ENCODE results near the gene CRABP1. TPM values are rescaled to one million over a fixed set of nuclear protein-coding genes. Genes with fewer than 3 reads are reported as not detected.
A peak's percentile ranks its signal among the peaks of the same experiment; 100 is the strongest.

Gene CRABP1
- total and polyA plus RNA-seq, 10 donors, result 3.5 to 159 (median 29.8) TPM

- Histone ChIP-seq H3K36me3 (no peaks in the 10 kb centered on the region), H3K27me3 (replicated peaks in 1 of 7) (peaks cover 0 to 3% (median 0%) of the 10 kb centered on the region in 7 donors), H3K27ac (no peak overlapping the region), H3K4me3 (no peak overlapping the region), H3K9me3 (no peaks in the 10 kb centered on the region), H3K4me1 (peaks cover 0 to 18% (median 0%) of the 10 kb centered on the region in 6 donors)
- intact Hi-C loops (cut with DNase I; ENCODE audit: low total_unique reads), result no loop called here
- whole genome bisulfite sequencing, 5 donors, result 75 to 83% (median 81%) methylated on average over 7 of the region's 7 CpGs
- TF ChIP-seq POLR2A (IDR thresholded peaks at IDR 0.05) (no peak), POLR2AphosphoS5 (IDR thresholded peaks at IDR 0.05) (no peak), CTCF (IDR thresholded peaks at IDR 0.05 in 8 of 11, conservative IDR thresholded peaks at IDR 0.05 in 3 of 11) (no peak)
- peak; percentile 47 for DNase-seq
Measured at GRCh38 chr15:78323693-78324092, 16.5 kb upstream of the CRABP1 start.

- H3K27ac ChIP-seq, result no peak overlapping the region
- H3K9me3 ChIP-seq, result no peaks in the 10 kb centered on the region
- H3K4me1 ChIP-seq, result peaks cover 0 to 20% (median 0%) of the 10 kb centered on the region in 6 donors
- no peaks in the 10 kb centered on the region for H3K36me3 ChIP-seq
- TF ChIP-seq POLR2AphosphoS5 (IDR thresholded peaks at IDR 0.05) (no peak), CTCF (IDR thresholded peaks at IDR 0.05 in 8 of 11, conservative IDR thresholded peaks at IDR 0.05 in 3 of 11) (no peak), POLR2A (IDR thresholded peaks at IDR 0.05) (no peak)
- no peak for DNase-seq
- 93 to 96% (median 95%) methylated on average over 5 of the region's 5 CpGs for WGBS, 5 donors
- intact Hi-C loops (cut with DNase I; ENCODE audit: low total_unique reads), result no loop called here
- H3K27me3 ChIP-seq (replicated peaks in 1 of 7), result peaks cover 0 to 3% (median 0%) of the 10 kb centered on the region in 7 donors
- H3K4me3 ChIP-seq, result no peak overlapping the region
Measured at GRCh38 chr15:78324144-78324543, 16.0 kb upstream of the CRABP1 start.

- TF ChIP-seq CTCF (IDR thresholded peaks at IDR 0.05 in 8 of 11, conservative IDR thresholded peaks at IDR 0.05 in 3 of 11) (no peak), POLR2A (IDR thresholded peaks at IDR 0.05) (no peak), POLR2AphosphoS5 (IDR thresholded peaks at IDR 0.05) (peak in 1 of 3 donors; percentile 16)
- DNase-seq, result no peak
- Histone ChIP-seq H3K9me3 (no peaks in the 10 kb centered on the region), H3K36me3 (no peaks in the 10 kb centered on the region), H3K27me3 (replicated peaks in 1 of 7) (peaks cover 0 to 3% (median 0%) of the 10 kb centered on the region in 7 donors), H3K4me1 (peaks cover 0 to 27% (median 2%) of the 10 kb centered on the region in 6 donors), H3K27ac (peak overlapping the region in 3 of 8 donors; percentile 3 to 33 (median 30)), H3K4me3 (no peak overlapping the region)
- 68 to 83% (median 80%) methylated on average over 6 to 7 of the region's 7 CpGs for WGBS, 5 donors
- intact Hi-C loops (cut with DNase I; ENCODE audit: low total_unique reads), result no loop called here
Measured at GRCh38 chr15:78325092-78325843, 14.9 kb upstream of the CRABP1 start.

GRCh38 chr15:78327466-78327865 lies 12.7 kb upstream of the CRABP1 start:
- TF ChIP-seq POLR2AphosphoS5 (IDR thresholded peaks at IDR 0.05) (peak in 1 of 3 donors; percentile 47), CTCF (IDR thresholded peaks at IDR 0.05 in 8 of 11, conservative IDR thresholded peaks at IDR 0.05 in 3 of 11) (no peak), POLR2A (IDR thresholded peaks at IDR 0.05) (no peak)
- DNase-seq, result no peak
- Histone ChIP-seq H3K9me3 (no peaks in the 10 kb centered on the region), H3K36me3 (no peaks in the 10 kb centered on the region), H3K27me3 (replicated peaks in 1 of 7) (peaks cover 0 to 3% (median 0%) of the 10 kb centered on the region in 7 donors), H3K4me1 (peaks cover 0 to 19% (median 2%) of the 10 kb centered on the region in 6 donors), H3K27ac (peak overlapping the region in 5 of 8 donors; percentile 31 to 56 (median 40)), H3K4me3 (no peak overlapping the region)
- 31 to 74% (median 52%) methylated on average over 1 of the region's 1 CpG for WGBS, 5 donors
- intact Hi-C loops (cut with DNase I; ENCODE audit: low total_unique reads), result no loop called here

All from spleen (tissue), 11 donors.